GM19467 (cell line): ENCODE measurements around the gene SLC34A1.
A peak's percentile ranks its signal among the peaks of the same experiment; 100 is the strongest.

Experiments
- ATAC-seq: cut with Tn5 transposase; IDR thresholded peaks from one replicate; pipeline ENCODE4 v1.9.1; 2021; ENCODE audit warnings: mild to moderate bottlenecking, moderate library complexity; ENCODE audit not compliant: unreplicated experiment

Gene SLC34A1

GRCh38 chr5:177430140-177430951 is 46.1 kb downstream of the SLC34A1 start:
- no peak for ATAC-seq

DNA sequence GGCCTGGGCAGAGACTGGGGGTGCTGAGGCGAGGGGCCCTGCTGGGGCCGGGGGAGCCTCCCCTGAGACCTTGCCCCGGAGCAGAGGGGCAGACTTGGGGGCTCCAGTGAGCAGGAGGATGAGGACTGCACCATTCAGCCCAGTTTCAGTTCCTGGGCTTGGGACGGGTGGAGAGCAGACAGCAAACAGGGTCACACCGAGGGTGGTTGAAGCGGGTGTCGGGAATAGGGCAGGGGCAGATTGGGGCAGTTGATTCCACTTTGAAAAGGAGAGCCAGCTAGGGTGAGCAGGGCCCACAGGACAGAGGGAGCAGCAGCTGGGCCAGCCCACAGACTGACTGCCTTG is 46.7 kb downstream of the SLC34A1 start:
- no peak for ATAC-seq

- peak; percentile 40 for ATAC-seq
Measured at GRCh38 chr5:177431317-177432142, 47.3 kb downstream of the SLC34A1 start.

GRCh38 chr5:177432143-177432838 is 48.1 kb downstream of the SLC34A1 start:
- no peak for ATAC-seq

GRCh38 chr5:177432839-177433657 is 48.8 kb downstream of the SLC34A1 start:
- no peak for ATAC-seq

DNA sequence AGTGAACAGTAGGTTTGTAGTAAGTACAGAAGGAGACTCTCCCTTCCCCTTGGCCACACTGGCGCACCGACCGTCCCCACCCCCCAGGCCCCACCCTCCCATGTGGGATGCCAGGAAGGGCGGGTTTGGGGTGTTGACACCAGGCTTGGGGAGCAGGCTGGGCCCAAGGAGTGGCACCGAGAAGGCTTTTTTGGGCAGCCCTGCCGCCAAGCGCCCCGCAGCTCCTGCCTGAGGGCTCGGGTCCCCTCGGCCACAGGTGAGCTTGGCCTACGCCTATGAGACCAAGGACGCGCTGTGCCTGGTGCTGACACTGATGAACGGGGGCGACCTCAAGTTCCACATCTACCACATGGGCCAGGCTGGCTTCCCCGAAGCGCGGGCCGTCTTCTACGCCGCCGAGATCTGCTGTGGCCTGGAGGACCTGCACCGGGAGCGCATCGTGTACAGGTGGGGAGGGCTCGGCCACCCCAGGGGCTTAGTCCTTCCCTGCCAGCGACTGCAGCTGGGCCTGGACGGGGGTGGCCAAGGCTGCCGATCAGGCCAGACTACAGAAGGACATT is 49.5 kb downstream of the SLC34A1 start:
- ATAC-seq, result no peak

DNA sequence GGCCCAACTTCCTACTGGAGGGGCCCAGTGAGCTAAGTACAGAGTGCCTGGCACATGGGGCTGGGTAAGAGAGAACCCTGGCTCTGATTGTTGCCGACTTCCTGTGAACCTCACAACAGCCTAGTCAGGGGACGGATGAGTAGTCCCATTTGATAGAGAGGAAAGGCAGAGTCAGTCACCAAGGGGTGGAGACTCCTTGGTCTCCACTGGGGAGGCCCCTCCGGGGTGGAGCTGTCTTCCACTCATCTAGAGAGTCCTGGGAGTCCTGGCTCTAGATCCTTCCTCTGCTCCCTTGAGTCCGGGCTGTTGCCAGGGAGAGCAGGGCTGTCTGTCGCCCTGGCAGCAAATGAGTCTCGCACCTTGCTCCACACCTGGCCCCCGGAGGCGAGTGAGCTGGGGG is 50.2 kb downstream of the SLC34A1 start:
- ATAC-seq, result no peak

- ATAC-seq, result no peak
Measured at GRCh38 chr5:177434942-177435738, 50.9 kb downstream of the SLC34A1 start.

DNA sequence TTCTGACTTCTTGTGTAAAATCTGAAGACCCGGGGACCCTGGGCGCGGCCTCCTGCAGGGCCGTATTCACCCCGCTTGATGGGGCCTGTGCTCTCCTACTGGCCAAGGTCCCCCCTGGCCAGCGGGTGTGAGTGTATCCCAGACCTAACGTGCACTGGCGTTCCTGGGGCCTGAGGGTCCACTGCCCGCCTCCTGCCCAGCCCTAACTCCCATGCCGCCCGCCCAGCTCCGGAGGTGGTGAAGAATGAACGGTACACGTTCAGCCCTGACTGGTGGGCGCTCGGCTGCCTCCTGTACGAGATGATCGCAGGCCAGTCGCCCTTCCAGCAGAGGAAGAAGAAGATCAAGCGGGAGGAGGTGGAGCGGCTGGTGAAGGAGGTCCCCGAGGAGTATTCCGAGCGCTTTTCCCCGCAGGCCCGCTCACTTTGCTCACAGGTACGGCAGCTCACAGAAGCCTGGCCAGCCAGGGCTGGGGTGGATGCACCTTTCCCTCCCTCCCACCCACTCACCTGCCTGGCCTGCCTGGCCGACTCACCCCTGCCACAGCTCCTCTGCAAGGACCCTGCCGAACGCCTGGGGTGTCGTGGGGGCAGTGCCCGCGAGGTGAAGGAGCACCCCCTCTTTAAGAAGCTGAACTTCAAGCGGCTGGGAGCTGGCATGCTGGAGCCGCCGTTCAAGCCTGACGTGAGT is 51.8 kb downstream of the SLC34A1 start:
- no peak for ATAC-seq

DNA sequence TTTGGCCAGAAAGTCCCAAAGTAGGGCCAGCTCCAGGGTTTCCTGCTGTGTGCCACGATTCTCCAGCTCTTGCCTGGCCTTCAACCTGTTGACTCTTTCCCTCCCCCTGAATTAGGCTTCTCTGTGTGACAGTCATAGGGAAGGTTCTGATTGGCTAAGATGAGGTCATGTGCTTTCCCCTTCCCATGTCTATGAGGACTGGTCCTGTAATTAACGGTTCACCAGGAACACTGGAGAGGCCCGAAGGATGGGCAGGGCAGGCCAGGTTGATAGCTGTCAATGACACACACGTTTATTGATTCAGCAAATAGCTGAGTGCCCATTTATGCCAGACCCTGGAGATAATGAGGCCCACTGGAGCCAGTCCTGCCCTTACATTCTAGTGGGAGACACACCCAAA is 53.4 kb downstream of the SLC34A1 start:
- no peak for ATAC-seq

DNA sequence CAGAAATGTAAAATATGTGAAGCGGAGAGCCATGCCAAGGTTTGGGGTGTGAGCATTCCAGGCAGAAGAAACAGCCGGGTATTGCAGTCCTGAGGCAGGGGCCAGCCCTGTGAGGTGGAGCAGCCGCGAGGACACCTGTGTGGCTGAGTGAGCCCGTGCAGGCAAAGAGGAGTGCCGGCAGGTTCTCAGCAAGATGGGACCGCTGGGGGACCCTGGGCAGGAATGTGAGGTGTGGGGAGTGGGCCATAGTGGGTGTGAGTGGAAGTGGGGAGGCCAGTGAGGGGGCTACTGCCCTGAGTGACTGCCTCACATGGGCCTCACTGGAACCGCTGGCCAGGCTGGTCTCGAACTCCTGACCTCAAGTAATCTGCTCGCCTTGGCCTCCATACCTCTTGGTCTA is 54.2 kb downstream of the SLC34A1 start:
- ATAC-seq, result no peak

- ATAC-seq, result no peak
Measured at GRCh38 chr5:177439518-177440053, 55.4 kb downstream of the SLC34A1 start.

DNA sequence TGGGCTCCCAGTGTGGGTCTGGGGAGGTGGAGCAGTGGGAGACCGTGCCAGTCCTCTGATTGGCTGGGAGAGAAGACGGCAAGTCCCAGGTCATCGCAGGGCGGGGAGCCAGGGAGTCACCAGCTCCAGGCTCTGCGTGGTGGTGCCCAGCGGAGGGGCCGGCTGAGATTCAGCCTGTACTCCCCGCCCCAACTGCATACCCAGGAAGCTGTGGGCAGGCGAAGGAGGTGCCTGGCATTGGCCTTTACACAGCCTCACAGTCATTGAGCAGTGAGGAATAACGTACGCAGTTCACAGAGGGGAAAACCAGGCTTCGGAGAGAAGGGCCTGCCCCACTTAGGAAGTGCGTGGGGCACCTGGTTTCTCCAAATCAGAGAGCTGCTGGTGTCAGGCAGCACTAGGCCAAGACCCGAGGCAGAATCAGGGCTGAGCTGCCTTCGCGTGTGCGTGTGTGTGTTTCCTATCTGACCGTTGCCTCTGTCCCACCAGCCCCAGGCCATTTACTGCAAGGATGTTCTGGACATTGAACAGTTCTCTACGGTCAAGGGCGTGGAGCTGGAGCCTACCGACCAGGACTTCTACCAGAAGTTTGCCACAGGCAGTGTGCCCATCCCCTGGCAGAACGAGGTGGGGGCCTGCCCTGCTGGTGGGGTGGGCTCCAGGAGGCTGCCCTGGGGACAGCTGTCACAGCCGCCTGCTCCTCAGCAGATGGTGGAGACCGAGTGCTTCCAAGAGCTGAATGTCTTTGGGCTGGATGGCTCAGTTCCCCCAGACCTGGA is 56.2 kb downstream of the SLC34A1 start:
- ATAC-seq, result no peak

GRCh38 chr5:177440990-177441780 is 57.0 kb downstream of the SLC34A1 start:
- ATAC-seq, result no peak

GRCh38 chr5:177442066-177442826 is 58.0 kb downstream of the SLC34A1 start:
- ATAC-seq, result no peak

GRCh38 chr5:177443144-177443983 is 59.1 kb downstream of the SLC34A1 start:
- ATAC-seq, result no peak
